GM23248 (cell line): ENCODE data around the gene DDAH1.

ENCODE experiments used
- EZH2 ChIP-seq: fragments of 200-600 bp; sonication (generic); IDR thresholded peaks from 2 replicates; pipeline ENCODE4 v1.6.1; 2018; ENCODE audit warnings: antibody characterized with exemption, mild to moderate bottlenecking; ENCODE audit not compliant: insufficient read depth, poor library complexity, severe bottlenecking
- EZH2phosphoT487 ChIP-seq: fragments of 200-600 bp; sonication (generic); IDR thresholded peaks from 2 replicates; pipeline ENCODE4 v1.6.1; 2018; ENCODE audit warnings: antibody characterized with exemption, moderate library complexity, mild to moderate bottlenecking, low read depth; ENCODE audit not compliant: insufficient read depth

- TF ChIP-seq EZH2 (no peak), EZH2phosphoT487 (no peak)
Measured at GRCh38 chr1:85451236-85451830, 13.6 kb downstream of the DDAH1 start.
